Endothelial cell of umbilical vein (primary cell): ENCODE measurements around the gene CYREN. TPM values are rescaled to one million over a fixed set of nuclear protein-coding genes. Genes with fewer than 3 reads are reported as not detected.

ENCODE experiments used
- BruUV-seq: library from RNA; stranded (reverse); fragments of 400-500 nt; replicated peaks from 2 replicates; lab custom pipeline; 2021; lab: Mats Ljungman, UMichigan
- CTCF ChIA-PET: fragments of 300-600, 350-600 bp; sonication (Branson Sonifier 250); formaldehyde crosslinking; loops from one replicate; lab custom pipeline; 2021; ENCODE audit warnings: antibody characterized with exemption, inconsistent platforms; lab: Charles Lee
- POLR2A ChIA-PET: fragments of 300-600, 350-600 bp; sonication (Branson Sonifier 250); formaldehyde crosslinking; loops from one replicate; lab custom pipeline; 2021; ENCODE audit warnings: antibody characterized with exemption, inconsistent platforms; lab: Charles Lee
- DNase-seq: peaks from one replicate; pipeline ENCODE4 v3.0.0-alpha.2; 2011; ENCODE audit warnings: low read depth, low spot score
- FAIRE-seq: peaks from 2 replicates; lab custom pipeline; 2011; peaks lifted over from hg19 to GRCh38; lab: Jason Lieb, UNC
- H2AFZ ChIP-seq: 2 replicates; pipeline ENCODE4 v1.6.0; 2012; ENCODE audit warnings: low read depth, low read length, control low read depth, inconsistent platforms
- H3K27ac ChIP-seq: 2 replicates; pipeline ENCODE4 v1.5.1; 2011; ENCODE audit warnings: low read depth, mild to moderate bottlenecking, control low read depth, low read length, moderate library complexity; ENCODE audit not compliant: insufficient read depth
- H3K27me3 ChIP-seq, 2 experiments: 2 replicates each; pipeline versions ENCODE4 v1.6.0 to v1.6.1; 2011; ENCODE audit warnings: low read length in 2 of 2, mixed read lengths in 1 of 2; ENCODE audit not compliant: control insufficient read depth in 2 of 2, insufficient read depth in 2 of 2
- H3K36me3 ChIP-seq, 2 experiments: 2 replicates in 1 of 2; 3 replicates in 1 of 2; pipeline ENCODE4 v1.5.1; 2011; ENCODE audit warnings: low read length in 2 of 2, mild to moderate bottlenecking in 1 of 2, moderate library complexity in 1 of 2; ENCODE audit not compliant: control insufficient read depth in 2 of 2, insufficient read depth in 2 of 2; ENCODE audit errors: extremely low read depth in 1 of 2
- H3K4me1 ChIP-seq: 3 replicates; pipeline ENCODE4 v1.5.1; 2011; ENCODE audit warnings: mild to moderate bottlenecking, low read length; ENCODE audit not compliant: control insufficient read depth, insufficient read depth; ENCODE audit errors: extremely low read depth
- H3K4me2 ChIP-seq: 2 replicates; pipeline ENCODE4 v1.6.1; 2011; ENCODE audit warnings: low read length, control low read depth, mixed read lengths; ENCODE audit not compliant: insufficient read depth
- H3K4me3 ChIP-seq, 3 experiments: fragments of 200-600 bp in 1 of 3; sonication (generic), shearing (Covaris generic) in 1 of 3; replicated peaks in 1 of 3; 2 replicates each; pipeline ENCODE4 v1.5.1; 2011 to 2016; ENCODE audit warnings: control low read depth in 3 of 3, low read length in 3 of 3, mild to moderate bottlenecking in 2 of 3, inconsistent platforms in 1 of 3, low read depth in 1 of 3, moderate library complexity in 1 of 3; ENCODE audit not compliant: insufficient read depth in 1 of 3
- H3K79me2 ChIP-seq: 2 replicates; pipeline ENCODE4 v1.6.0; 2012; ENCODE audit warnings: low read length, inconsistent platforms; ENCODE audit not compliant: control insufficient read depth, insufficient read depth
- H3K9ac ChIP-seq: replicated peaks from 2 replicates; pipeline ENCODE3; 2011; ENCODE audit warnings: low read length, control low read depth; ENCODE audit not compliant: insufficient read depth; ENCODE audit errors: extremely low read depth
- H3K9me1 ChIP-seq: replicated peaks from 3 replicates; pipeline ENCODE4 v1.6.0; 2011; ENCODE audit warnings: mild to moderate bottlenecking, low read length; ENCODE audit not compliant: control insufficient read depth, insufficient read depth; ENCODE audit errors: extremely low read depth
- H3K9me3 ChIP-seq: replicated peaks from 2 replicates; pipeline ENCODE4 v1.5.1; 2012; ENCODE audit warnings: low read length, inconsistent platforms; ENCODE audit not compliant: control insufficient read depth, insufficient read depth
- H4K20me1 ChIP-seq: replicated peaks from 2 replicates; pipeline ENCODE3; 2011; ENCODE audit warnings: mild to moderate bottlenecking, low read length; ENCODE audit not compliant: control insufficient read depth, insufficient read depth; ENCODE audit errors: extremely low read depth
- CTCF ChIP-seq, 2 donors: IDR thresholded peaks; 1 replicate in 1 of 2; 2 replicates in 1 of 2; pipeline ENCODE4 v1.5.1; 2011; ENCODE audit warnings: low read length in 2 of 2, mild to moderate bottlenecking in 2 of 2, moderate library complexity in 2 of 2, control low read depth in 1 of 2, inconsistent platforms in 1 of 2, low read depth in 1 of 2; ENCODE audit not compliant: insufficient read depth in 1 of 2; ENCODE audit errors: extremely low read depth in 1 of 2
- GATA2 ChIP-seq: IDR thresholded peaks from 2 replicates; pipeline ENCODE4 v1.7.0; 2011; ENCODE audit warnings: low read depth, mild to moderate bottlenecking, moderate library complexity, mixed read lengths, low read length; ENCODE audit not compliant: insufficient read length, insufficient read depth
- JUN ChIP-seq: IDR thresholded peaks from 2 replicates; pipeline ENCODE4 v1.6.1; 2011; ENCODE audit warnings: borderline replicate concordance, low read depth; ENCODE audit not compliant: insufficient read length, insufficient read depth
- MAX ChIP-seq: IDR thresholded peaks from 2 replicates; pipeline ENCODE4 v1.6.1; 2011; ENCODE audit not compliant: insufficient read depth, insufficient read length
- MYC ChIP-seq: IDR thresholded peaks from one replicate; pipeline ENCODE4 v1.6.1; 2011; ENCODE audit warnings: mild to moderate bottlenecking, low read depth, low read length
- POLR2A ChIP-seq: IDR thresholded peaks from 2 replicates; pipeline ENCODE4 v1.6.1; 2012; ENCODE audit warnings: low read depth, mild to moderate bottlenecking, control low read depth, low read length
- dilution Hi-C: fragments of 300-500 bp; cut with MboI; formaldehyde crosslinking; loops from one replicate; pipeline ENCODE4 v1.15.0; 2019; ENCODE audit warnings: low sequenced_read_pairs; ENCODE audit not compliant: extremely low pct_ligation_motif_present
- intact Hi-C: fragments of 100-400 bp; cut with micrococcal nuclease; formaldehyde crosslinking; loops from one replicate; pipeline ENCODE4 v1.10.0; 2022
- polyA plus RNA-seq, 4 experiments: library from polyadenylated mRNA; depleted of rRNA in 3 of 4; stranded (reverse) in 3 of 4; unstranded in 1 of 4; fragments of >200 nt; gene quantifications; 2 replicates each; pipeline versions ENCODE4 v1.2.1 to v1.2.3, GENCODE V29; 2011 to 2012; ENCODE audit warnings: missing spikeins in 1 of 4
- total RNA-seq: library from RNA; stranded (reverse); gene quantifications from 2 replicates; pipeline ENCODE4 v1.2.3, GENCODE V29; 2021

The CYREN gene
- total and polyA plus RNA-seq, 2 donors (not counting 3 experiments of a cell fraction or from before 2014, with no cell fraction given): 19.1 to 30.8 TPM

- no peaks in the 10 kb centered on the region for H3K9me3 ChIP-seq
- dilution Hi-C loops: no loop called here
- no peaks in the 10 kb centered on the region for H4K20me1 ChIP-seq
- H3K9me1 ChIP-seq: no peaks in the 10 kb centered on the region
- no peaks in the 10 kb centered on the region for H3K36me3 ChIP-seq
- ChIA-PET CTCF (interaction anchor here (1.0 to 1.1 kb wide), 2 partner anchors 10 to 16 kb away, joined by 3 read pairs; no protein-coding TSS in a partner anchor), POLR2A (interaction anchor here (0.6 kb wide), 1 partner anchor 11 kb away, joined by 3 read pairs; no protein-coding TSS in a partner anchor)
- H3K27me3 ChIP-seq: no peaks in the 10 kb centered on the region
- intact Hi-C loops: loop anchor here (2.0 kb wide), 1 partner anchor 163 kb away; the partner anchor contains the start of gene AGBL3
- no peak for TF ChIP-seq GATA2
- no peak for TF ChIP-seq MAX
- TF ChIP-seq MYC: no peak
- TF ChIP-seq CTCF (IDR thresholded peaks at IDR 0.05; ENCODE audit: extremely low read depth in 1 of 2, insufficient read depth in 1 of 2, low read depth in 1 of 2, low read length in 2 of 2): no peak
- TF ChIP-seq JUN: no peak
- no peak for TF ChIP-seq POLR2A
- H2AFZ ChIP-seq: no peak overlapping the region
- no TSS peak for BruUV-seq
- H3K27ac ChIP-seq: no peak overlapping the region
- no peak for FAIRE-seq
- DNase-seq: no peak
- H3K4me3 ChIP-seq: no peak overlapping the region
- peak overlapping the region; percentile 79 for H3K4me2 ChIP-seq
- H3K4me1 ChIP-seq: peaks cover 38% of the 10 kb centered on the region
- no peaks in the 10 kb centered on the region for H3K79me2 ChIP-seq
- no peak overlapping the region for H3K9ac ChIP-seq
Measured at GRCh38 chr7:135150072-135150782, 20.3 kb downstream of the CYREN start.
